Loucy (cell line): ENCODE measurements around the gene ARSK.

Experiments
- EZH2phosphoT487 ChIP-seq: fragments of 200-600 bp; IDR thresholded peaks from 2 replicates; pipeline ENCODE4 v1.6.1; 2018; ENCODE audit warnings: antibody characterized with exemption, mild to moderate bottlenecking, moderate library complexity, borderline replicate concordance
- TF ChIP-seq, protein P1 (sequence below): fragments of 200-600 bp; sonication (generic); conservative IDR thresholded peaks from 2 replicates; pipeline ENCODE4 v1.5.1; 2014; ENCODE audit warnings: mild to moderate bottlenecking, antibody characterized with exemption, low read length

DNA sequence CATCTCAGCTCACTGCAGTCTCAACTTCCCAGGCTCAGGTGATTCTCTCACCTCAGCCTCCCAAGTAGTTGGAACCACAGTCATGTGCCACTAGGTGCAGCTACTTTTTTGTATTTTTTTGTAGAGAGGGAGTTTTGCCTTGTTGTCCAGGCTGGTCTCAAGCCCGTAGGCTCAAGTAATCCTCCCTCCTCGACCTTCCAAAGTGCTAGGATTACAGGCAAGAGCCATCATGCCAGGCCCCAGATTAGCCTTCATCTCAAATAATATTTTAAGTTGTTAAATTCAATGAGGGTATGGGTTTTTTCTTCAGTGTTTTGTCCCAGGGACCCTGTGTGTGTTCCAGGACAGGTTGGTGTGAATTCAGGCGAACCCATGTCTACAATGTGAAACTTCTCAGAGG is 79.2 kb downstream of the ARSK start:
- TF ChIP-seq, protein P1, sequence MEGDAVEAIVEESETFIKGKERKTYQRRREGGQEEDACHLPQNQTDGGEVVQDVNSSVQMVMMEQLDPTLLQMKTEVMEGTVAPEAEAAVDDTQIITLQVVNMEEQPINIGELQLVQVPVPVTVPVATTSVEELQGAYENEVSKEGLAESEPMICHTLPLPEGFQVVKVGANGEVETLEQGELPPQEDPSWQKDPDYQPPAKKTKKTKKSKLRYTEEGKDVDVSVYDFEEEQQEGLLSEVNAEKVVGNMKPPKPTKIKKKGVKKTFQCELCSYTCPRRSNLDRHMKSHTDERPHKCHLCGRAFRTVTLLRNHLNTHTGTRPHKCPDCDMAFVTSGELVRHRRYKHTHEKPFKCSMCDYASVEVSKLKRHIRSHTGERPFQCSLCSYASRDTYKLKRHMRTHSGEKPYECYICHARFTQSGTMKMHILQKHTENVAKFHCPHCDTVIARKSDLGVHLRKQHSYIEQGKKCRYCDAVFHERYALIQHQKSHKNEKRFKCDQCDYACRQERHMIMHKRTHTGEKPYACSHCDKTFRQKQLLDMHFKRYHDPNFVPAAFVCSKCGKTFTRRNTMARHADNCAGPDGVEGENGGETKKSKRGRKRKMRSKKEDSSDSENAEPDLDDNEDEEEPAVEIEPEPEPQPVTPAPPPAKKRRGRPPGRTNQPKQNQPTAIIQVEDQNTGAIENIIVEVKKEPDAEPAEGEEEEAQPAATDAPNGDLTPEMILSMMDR = no peak
- TF ChIP-seq EZH2phosphoT487 = no peak
